ENCODE measurements around the gene GAR1. TPM values are rescaled to one million over a fixed set of nuclear protein-coding genes. Genes with fewer than 3 reads are reported as not detected.
"Not testable (repeated sequence)": the region's sequence is repeated elsewhere in the genome, so short reads cannot be mapped to it uniquely, and the experiment has no call there.

GAR1 gene
- total RNA-seq = 1.6 TPM

DNA sequence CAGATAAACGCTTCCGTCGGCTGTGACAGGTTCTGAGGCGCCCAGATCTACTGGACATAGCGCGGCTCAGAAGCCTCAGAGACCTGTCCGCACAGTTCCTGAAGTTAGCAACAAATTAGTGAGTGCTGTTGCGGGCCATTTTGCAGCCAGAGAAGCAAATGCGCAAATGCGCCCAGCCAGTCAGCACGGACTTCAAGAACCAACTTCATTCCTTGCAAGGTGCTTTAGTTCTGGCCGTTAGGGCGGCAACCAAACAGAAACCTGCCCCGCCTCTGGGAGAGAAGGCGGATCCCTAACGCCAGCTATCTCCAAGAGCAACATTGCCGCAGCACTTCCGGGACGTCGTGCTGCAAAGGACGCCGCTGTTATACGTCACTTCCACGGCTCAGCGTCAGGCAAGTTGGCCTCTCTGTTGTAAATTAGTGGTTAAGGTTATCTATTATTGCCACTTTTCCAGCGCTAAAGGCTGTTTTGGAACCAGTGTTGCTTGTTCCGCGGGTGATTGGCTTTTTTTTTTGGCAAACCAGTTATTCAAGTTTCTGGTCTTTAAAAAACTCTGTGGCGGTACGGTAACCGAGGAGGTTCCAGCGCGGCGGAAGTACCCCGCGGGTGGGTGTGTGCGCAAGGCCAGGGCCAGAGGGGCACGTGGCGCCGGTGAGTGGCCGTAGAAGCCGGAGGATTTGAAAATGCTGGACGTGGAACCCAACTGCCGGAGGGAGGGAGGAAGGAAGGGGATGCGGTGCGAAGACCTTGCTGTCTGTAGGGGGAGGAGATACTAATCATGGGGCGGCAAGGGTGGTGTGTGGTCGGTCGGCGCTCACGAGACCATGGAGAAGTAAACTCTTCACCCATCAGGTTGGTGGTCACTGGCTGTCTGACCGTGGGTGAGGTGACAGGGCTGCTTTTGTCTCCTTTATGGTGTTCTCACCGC, at the start of gene GAR1:
Gene GAR1, plus strand, starts transcription at position 612 of the 931 bp plus-strand sequence. CDS start 403 bp downstream, outside the sequence.
- DNase-seq (ENCODE audit: low read depth in 2 of 3, low spot score in 2 of 3) = peak; percentile 67 to 96 (median 94)

DNA sequence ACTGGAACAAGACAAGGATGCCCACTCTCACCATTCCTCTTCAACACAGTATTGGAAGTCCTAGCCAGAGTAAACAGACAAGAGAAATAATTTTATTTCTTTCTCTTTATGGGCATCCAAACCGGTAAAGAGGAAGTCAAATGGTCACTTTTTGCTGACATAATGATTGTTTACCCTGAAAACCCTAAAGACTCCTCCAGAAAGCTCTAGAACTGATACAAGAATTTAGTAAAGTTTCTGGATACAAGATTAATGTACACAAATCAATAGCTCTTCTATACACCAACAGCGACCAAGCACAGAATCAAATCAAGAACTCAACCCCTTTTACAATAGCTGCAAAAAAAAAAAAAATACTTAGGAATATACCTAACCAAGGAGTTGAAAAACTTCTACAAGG, 33.5 kb upstream of the GAR1 start:
- DNase-seq (ENCODE audit: low read depth in 2 of 3, low spot score in 2 of 3) = not testable (repeated sequence)

DNA sequence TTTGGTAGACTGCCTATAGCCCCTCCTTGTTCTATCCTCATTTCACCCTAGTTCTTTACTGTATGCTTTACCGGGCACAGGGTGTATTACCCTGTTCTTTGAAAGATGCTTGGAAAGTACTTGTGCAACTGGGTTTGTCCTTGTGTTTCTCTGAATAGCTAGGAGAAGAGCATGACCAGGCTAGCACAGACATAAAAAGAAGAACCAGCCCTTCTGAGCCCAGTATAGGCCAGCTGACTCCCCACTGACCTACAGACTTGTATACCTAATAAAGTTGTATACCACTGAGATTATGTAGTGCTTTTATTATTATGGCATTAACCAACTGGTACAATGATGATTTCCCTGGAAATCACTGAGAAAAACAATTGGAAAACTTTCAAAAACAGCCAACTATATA, 28.7 kb upstream of the GAR1 start:
- no peak for DNase-seq (ENCODE audit: low read depth in 2 of 3, low spot score in 2 of 3)

GRCh38 chr4:109787807-109788206, 27.8 kb upstream of the GAR1 start:
- DNase-seq (ENCODE audit: low read depth in 2 of 3, low spot score in 2 of 3) = no peak

DNA sequence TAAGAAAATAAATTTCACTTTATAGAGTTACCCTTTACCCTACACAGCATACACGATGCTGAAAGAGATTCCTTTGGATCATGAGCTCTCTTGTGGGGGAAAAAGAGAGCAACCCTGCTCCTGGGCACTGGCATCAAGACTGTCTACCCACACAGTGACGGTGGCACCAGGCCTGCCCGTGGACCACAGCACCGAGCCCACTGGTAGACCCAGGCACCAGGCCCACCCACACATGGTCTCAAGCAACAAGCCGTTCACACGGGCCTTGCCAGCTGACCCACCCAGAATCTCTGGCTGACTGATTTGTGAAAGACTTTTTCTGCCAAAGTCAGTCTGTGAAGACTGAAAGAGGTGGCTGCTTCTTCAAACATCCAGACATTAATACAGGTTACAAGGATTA, 20.5 kb upstream of the GAR1 start:
- no peak for DNase-seq (ENCODE audit: low read depth in 2 of 3, low spot score in 2 of 3)

- no peak for DNase-seq (ENCODE audit: low read depth in 2 of 3, low spot score in 2 of 3)
These were observed 16.7 kb upstream of the GAR1 start for GRCh38 chr4:109798866-109799265.

GRCh38 chr4:109801099-109801789, 14.3 kb upstream of the GAR1 start:
- DNase-seq (ENCODE audit: low read depth in 2 of 3, low spot score in 2 of 3) = no peak

DNA sequence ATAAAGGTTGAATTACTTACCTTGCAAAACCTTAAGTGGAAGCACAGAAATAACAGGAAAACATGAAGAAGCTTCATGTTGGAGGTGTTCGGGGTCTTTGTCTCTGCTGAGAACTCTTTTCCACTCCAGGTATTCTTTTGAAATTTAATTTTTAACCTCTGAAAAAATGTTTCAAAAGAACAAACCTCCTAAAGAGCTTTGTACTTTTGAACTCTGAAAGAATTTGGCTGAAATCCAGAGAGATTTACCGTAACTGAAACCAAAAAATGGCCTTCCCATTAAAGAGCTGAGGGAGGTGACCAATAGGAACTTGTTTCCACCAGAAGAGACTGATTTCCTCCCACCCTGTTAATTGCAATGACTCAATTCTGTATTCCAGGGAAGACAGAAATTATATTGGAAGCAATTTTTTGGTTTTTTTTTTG, 13.7 kb upstream of the GAR1 start, which contains the start of gene CFI:
Gene CFI, minus strand, starts transcription at position 105 of the 425 bp plus-strand sequence. Its CDS starts 28 bp downstream, at position 77.
- DNase-seq (ENCODE audit: low read depth in 2 of 3, low spot score in 2 of 3) = peak in 1 of 3 donors; percentile 44

GRCh38 chr4:109803924-109804571, 11.5 kb upstream of the GAR1 start:
- peak in 2 of 3 donors; percentile 53 to 71 for DNase-seq (ENCODE audit: low read depth in 2 of 3, low spot score in 2 of 3)

GRCh38 chr4:109809655-109810054, 5.9 kb upstream of the GAR1 start:
- no peak for DNase-seq (ENCODE audit: low read depth in 2 of 3, low spot score in 2 of 3)

GRCh38 chr4:109810552-109811387, 4.8 kb upstream of the GAR1 start:
- no peak for DNase-seq (ENCODE audit: low read depth in 2 of 3, low spot score in 2 of 3)

DNA sequence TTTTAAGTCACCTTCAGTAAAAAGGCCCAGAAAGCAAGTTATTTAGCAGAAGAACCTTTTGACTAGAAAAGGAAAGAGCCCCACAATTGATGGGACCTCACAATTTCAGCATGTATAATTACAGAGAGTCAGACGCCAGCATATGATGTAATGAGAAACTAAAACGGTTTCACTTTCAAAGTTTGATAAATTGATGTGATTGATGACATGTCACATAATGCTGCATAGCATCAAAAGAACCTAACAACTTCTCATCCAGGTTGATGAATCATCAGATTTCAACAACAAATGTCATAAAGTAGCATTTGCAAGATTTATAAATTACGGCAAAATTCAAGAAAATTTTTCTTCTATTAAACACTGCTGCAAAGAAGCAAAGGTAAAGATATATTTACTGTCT, 3.9 kb upstream of the GAR1 start:
- peak in 1 of 3 donors; percentile 9 for DNase-seq (ENCODE audit: low read depth in 2 of 3, low spot score in 2 of 3)

DNA sequence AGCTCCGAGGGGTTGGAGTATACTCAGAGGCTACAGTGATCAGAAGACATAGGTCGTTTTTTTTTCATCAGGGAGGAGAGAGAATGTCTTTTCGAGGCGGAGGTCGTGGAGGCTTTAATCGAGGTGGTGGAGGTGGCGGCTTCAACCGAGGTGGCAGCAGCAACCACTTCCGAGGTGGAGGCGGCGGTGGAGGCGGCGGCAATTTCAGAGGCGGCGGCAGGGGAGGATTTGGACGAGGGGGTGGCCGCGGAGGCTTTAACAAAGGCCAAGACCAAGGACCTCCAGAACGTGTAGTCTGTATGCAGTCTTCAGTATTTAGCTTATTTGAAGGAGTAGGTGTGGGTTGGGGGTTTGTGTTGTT, 500 bp downstream of the GAR1 start:
- no peak for DNase-seq (ENCODE audit: low read depth in 2 of 3, low spot score in 2 of 3)

DNA sequence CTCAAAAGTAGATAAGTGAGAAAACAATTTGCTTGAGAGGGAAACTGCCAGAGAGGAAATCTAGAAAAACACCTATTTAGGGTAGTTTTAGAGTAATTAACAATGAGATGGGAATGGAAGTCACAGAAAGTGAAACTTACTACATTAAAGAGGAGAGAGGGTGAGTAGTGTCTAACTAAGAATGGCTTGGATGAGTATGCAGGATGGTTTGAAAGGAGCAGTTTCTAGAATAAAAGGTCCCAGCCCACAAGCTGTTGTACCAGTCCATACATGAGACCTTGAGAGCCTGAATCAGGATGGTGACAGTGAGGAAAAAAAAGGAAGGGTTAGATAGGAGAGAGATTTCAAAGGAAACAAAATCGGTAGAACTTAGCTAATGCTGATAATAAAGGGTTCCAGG, 1.3 kb downstream of the GAR1 start:
- no peak for DNase-seq (ENCODE audit: low read depth in 2 of 3, low spot score in 2 of 3)

DNA sequence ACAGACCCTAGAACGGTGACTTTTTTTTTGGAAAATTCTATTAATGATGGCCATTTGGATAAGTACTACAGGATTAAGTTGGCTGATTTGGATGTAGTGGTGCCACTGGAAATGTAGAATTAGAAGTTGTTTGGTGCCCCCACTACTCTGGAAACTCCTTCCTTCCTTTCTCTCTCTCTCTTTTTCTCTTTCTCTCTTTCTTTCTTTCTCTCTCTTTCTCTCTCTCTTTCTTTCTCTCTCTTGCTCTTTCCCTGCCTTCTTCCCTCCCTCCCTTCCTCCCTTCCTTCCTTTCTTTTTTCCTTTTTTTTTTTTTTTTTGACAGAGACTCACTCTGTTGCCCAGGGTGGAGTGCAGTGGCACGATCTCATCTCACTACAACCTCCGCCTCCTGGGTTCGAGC, 2.7 kb downstream of the GAR1 start:
- DNase-seq (ENCODE audit: low read depth in 2 of 3, low spot score in 2 of 3) = no peak

GRCh38 chr4:109820563-109820962, 5.0 kb downstream of the GAR1 start:
- no peak for DNase-seq (ENCODE audit: low read depth in 2 of 3, low spot score in 2 of 3)

GRCh38 chr4:109821185-109821584, 5.6 kb downstream of the GAR1 start:
- DNase-seq (ENCODE audit: low read depth in 2 of 3, low spot score in 2 of 3) = no peak

- DNase-seq (ENCODE audit: low read depth in 2 of 3, low spot score in 2 of 3) = peak in 2 of 3 donors; percentile 18 to 59
These were observed 11.2 kb downstream of the GAR1 start for GRCh38 chr4:109826719-109827118.

DNA sequence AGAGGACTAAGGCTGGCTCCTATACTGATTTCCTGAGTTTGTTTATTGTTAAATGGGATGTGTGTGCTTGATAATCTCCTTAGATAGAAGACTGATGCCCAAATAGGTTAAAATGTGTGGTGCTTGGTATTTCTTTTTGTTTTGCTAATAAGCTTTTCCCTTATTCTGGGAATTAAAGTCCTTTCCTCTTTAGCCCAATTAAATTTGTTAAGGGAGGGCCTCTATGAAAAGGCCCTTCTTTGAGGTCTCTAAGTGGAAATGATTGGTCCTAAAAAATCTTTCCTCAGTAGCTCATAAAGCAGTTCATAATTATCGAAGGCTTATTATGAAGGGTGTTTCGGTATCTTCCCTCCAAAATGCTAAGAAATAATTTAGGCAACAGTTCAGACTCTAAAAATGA, 12.1 kb downstream of the GAR1 start, which contains the start of gene RRH:
Gene RRH, plus strand, starts transcription at position 301 of the 400 bp plus-strand sequence. Its CDS starts 56 bp downstream, at position 357.
- DNase-seq (ENCODE audit: low read depth in 2 of 3, low spot score in 2 of 3) = no peak

DNA sequence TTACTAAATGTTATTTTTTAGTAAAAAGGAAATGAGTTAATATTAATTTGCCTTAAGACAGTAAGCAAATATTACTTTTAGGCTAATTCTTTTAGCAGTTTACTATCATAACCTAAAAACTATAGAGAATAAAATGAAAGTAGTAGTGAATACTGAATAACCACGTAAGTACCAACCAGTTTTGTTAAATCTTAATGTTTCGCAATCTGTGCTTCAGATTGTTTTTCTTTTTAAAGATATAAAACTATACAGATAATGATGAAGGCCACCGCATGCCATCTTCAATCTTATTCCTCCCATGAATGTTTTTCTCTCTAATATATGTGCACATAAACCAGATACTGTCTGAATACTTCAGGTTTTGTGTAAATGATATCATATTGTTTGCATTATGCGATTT, 18.2 kb downstream of the GAR1 start:
- no peak for DNase-seq (ENCODE audit: low read depth in 2 of 3, low spot score in 2 of 3)
